ENCODE results near the gene ASPHD1.

The ASPHD1 gene

DNA sequence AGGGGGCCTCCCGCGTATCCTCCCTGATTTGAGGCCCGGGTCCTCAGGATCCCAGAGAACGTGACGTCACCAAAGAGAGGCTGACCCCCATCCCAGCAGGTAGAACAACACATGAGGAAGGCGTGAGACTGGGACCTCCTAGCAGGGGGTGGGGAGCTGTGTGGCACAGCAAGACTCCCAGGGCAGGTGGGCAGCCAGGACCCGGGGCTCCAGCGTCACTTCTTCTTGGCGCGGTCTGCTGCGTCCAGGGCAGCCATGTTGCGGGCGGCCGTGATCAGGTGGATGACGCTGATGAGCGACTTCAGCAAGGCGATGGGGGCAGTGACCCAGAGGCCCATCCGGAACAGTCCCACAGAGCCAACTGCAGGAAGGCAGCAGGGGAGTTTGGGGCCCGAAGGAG is 41.3 kb upstream of the ASPHD1 start:
- TF ChIP-seq CTCF (IDR thresholded peaks at IDR 0.05; ENCODE audit: low read depth, low read length): no peak
- no peak for DNase-seq (ENCODE audit: low read depth in 2 of 2)
- H3K4me3 ChIP-seq (replicated peaks in 1 of 2; ENCODE audit: low read depth in 2 of 2, low read length in 2 of 2): no peak overlapping the region

DNA sequence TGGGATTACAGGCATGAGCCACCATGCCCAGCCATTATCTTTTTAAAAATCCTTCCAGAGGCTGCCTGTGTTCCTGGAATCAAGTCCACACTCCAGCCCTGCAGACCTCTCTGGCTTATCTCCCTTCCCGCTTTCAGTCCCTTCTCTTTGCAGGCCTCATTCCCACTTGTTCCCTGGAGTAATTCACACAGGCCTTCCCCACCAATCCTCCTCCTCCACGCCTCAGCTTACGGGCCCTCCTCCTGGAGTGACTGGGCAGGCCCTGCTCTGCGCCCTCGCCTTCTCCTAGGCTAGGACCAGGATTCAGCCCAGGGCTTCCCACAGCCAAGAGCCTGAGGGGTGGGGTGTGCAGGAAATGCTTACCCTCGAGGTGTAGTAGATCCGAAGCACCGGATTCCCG is 40.1 kb upstream of the ASPHD1 start:
- no peak for DNase-seq (ENCODE audit: low read depth in 2 of 2)
- no peak for TF ChIP-seq CTCF (IDR thresholded peaks at IDR 0.05; ENCODE audit: low read depth, low read length)
- no peak overlapping the region for H3K4me3 ChIP-seq (replicated peaks in 1 of 2; ENCODE audit: low read depth in 2 of 2, low read length in 2 of 2)

GRCh38 chr16:29862383-29862883 is 37.9 kb upstream of the ASPHD1 start:
- peak in 1 of 2 donors; percentile 37 for DNase-seq (ENCODE audit: low read depth in 2 of 2)
- peak; percentile 24 for TF ChIP-seq CTCF (IDR thresholded peaks at IDR 0.05; ENCODE audit: low read depth, low read length)
- peak overlapping the region; percentile 87 to 90 for H3K4me3 ChIP-seq (replicated peaks in 1 of 2; ENCODE audit: low read depth in 2 of 2, low read length in 2 of 2)

DNA sequence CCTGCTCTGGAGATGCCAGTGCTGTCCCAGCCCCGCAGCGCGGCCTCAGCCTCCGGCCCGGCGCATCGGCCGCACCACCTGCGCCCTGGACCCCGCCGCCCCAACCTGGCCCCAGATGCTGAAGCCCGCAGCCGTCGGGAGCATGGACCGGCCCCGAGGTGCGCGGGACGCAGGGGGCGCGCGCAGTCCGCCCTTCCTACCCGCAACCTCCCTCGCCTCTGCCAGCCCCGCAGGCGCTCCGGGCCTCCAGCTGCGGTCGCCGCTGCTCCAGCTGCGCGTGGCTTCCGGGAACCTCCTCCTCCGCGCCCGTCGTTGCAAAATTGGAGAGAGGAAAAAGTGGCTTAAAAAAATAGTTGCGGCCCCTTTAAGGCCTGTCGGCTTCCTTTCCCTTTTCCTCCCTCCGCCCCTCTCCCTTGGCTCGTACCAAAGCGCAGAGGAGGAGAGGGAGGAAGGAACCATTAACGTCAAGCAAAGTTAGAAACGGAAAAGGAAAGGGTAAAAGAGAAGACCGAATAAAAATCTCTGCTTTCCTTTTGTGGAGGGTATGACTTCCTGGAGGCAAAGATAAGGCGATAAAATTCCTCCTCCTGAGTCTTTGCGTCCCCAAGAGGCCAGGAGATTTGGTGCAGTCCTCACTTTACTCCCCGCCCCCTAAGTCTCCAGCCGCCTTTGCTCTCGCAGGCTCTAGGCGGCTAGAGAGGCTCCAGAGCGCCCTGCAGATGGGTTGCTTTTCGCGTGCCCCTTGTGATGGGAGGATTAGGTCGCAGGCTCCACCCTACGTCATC is 37.2 kb upstream of the ASPHD1 start, which contains the start of gene CDIPT:
Gene CDIPT, minus strand, starts transcription at position 343 of the 785 bp plus-strand sequence. CDS start 369 bp downstream, outside the sequence.
- DNase-seq (ENCODE audit: low read depth in 2 of 2): peak; percentile 99
- H3K4me3 ChIP-seq (replicated peaks in 1 of 2; ENCODE audit: low read depth in 2 of 2, low read length in 2 of 2): peak within 1 kb of the TSS; percentile 87 to 90
- TF ChIP-seq CTCF (IDR thresholded peaks at IDR 0.05; ENCODE audit: low read depth, low read length): peak; percentile 55

GRCh38 chr16:29863669-29863984 is 36.7 kb upstream of the ASPHD1 start:
- TF ChIP-seq CTCF (IDR thresholded peaks at IDR 0.05; ENCODE audit: low read depth, low read length): no peak
- H3K4me3 ChIP-seq (replicated peaks in 1 of 2; ENCODE audit: low read depth in 2 of 2, low read length in 2 of 2): peak overlapping the region in 1 of 2 donors; percentile 87
- no peak for DNase-seq (ENCODE audit: low read depth in 2 of 2)

GRCh38 chr16:29864205-29864604 is 36.1 kb upstream of the ASPHD1 start:
- H3K4me3 ChIP-seq (replicated peaks in 1 of 2; ENCODE audit: low read depth in 2 of 2, low read length in 2 of 2): no peak overlapping the region
- no peak for TF ChIP-seq CTCF (IDR thresholded peaks at IDR 0.05; ENCODE audit: low read depth, low read length)

More at GRCh38 chr16:29864205-29864604, 36.1 kb upstream of the ASPHD1 start:
- no peak for DNase-seq (ENCODE audit: low read depth in 2 of 2)

All from cardiac fibroblast (primary cell).